NOMO-1 (cell line): ENCODE data around the gene AGA.
A peak's percentile ranks its signal among the peaks of the same experiment; 100 is the strongest.

Experiments used
- DNase-seq, 2 experiments: peaks; one replicate each; lab custom pipeline; 2025; ENCODE audit not compliant: unreplicated experiment in 2 of 2; lab: John Stamatoyannopoulos, UW

AGA gene

DNA sequence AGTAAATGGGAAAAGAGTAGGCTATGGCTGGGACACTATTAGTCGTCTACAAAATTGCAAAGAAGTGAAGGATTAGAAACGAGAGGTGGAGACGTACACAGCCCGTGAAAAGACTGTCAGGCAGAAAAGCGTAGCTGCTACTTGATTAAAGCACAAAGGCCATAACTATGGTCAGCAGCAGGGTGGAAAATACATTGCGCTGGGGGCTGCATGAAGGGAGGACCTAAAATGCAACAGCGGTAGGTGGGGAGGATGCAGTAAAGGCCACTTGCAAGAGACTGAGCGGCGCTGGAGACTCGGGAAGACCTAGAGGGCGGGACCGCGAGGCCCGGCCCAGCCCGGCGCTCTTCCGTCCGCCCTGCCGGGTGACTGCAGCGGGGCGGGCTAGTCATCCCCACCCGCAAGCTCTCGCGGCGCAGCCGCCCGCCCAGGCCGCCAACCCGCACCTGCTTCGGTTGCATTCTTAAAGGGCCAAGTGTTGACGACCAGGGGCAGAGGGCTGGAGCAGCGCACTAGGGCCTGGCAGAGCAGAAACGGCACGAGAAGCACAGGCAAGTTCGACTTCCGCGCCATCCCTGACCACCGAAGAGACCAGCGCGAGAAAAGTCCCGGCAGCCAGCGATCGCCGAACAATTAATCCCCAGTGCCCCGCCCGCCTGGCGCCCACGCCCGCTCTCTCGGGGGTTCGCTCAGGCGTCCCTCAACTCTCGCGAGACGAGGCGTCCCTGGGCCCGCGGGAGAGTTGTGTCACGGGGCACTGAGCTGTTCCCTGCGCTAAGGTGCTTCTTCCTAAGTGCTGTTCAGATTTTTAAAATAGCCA, at the start of gene AGA:
TSS of gene AGA (minus strand) at position 635 of the 820 bp plus-strand sequence. CDS start at position 573, 62 bp downstream.
- DNase-seq = peak; percentile 92 to 95

GRCh38 chr4:177492022-177492421, 49.8 kb upstream of the AGA start:
- no peak for DNase-seq

- no peak for DNase-seq
Measured at GRCh38 chr4:177490769-177491168, 48.5 kb upstream of the AGA start.

GRCh38 chr4:177489471-177490246, 47.4 kb upstream of the AGA start:
- no peak for DNase-seq

DNA sequence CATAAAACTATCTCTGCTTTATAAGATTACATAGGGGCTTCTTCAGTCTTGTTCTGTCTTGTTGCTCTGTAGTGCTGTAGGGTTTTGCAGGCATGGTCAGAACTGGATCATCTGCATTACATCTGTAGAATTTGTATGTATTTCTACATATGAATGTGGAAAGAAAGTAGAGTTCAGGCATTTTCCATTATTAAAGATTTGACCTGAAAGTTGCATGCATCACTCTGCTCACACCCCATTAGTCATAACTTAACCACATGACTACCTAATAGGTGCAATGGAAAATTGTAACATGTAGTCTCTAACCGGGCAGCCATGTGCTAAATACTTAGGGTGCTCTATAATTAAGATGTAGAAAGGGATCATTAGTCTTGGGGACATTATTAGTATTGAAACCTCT, 45.7 kb upstream of the AGA start:
- no peak for DNase-seq

DNA sequence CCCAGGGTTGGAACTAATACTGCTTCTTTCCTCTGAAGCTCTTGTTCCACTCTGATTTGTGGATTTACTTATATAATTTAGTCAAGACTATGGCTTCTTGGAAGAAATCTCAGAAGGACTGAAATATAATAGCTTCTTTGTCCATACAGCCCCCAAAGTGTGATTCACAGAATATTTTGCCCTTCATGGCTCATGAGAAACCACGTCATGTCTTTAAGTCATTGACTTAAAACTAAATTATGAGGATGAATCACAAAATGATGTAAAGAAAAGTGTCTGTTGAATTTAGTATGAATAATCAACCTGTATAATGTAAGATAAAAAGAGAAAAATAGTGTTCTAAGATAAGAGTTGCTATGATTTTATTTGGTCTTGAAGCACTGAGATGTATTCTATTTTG, 43.3 kb upstream of the AGA start:
- no peak for DNase-seq

DNA sequence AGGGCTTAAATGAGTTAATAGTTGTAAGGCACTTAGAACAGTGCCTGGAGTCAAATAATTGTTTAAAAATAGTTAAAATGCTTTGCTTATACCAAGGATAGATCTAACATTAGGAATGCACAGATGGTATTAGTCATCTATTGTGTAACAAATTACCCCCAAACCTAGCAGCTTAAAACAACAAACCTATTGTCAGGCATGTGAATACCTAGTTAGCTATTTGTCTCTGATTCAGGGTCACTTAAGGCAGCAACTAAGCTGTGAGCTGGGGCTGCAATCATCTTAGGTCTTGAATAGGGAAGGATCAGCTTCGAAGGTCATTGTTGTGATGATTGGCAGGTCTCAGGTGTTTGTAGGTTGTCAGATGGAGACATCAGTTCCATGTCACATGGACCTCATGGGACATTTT, 42.4 kb upstream of the AGA start:
- DNase-seq = no peak

DNA sequence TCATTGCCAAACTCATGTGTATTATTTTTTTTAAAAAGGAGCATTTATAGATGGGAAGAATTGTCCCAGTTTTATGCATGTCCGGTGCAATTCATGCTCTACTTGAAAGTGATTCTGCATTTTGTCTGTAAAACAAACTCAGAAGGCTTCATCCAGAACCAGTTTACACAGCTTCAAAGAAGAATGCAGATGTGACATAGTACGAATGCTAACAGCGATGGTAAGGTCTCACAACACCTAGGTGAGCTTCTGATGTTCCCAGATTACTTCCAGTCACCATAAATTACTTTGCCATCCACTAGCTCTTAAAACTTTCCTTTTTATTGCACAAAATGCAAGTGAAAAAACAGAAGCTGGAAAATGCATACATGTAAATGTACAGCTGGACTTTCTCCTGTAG, 41.5 kb upstream of the AGA start:
- DNase-seq = no peak

GRCh38 chr4:177483271-177483670, 41.0 kb upstream of the AGA start:
- peak; percentile 5 to 13 for DNase-seq

GRCh38 chr4:177482367-177482766, 40.1 kb upstream of the AGA start:
- DNase-seq = no peak

DNA sequence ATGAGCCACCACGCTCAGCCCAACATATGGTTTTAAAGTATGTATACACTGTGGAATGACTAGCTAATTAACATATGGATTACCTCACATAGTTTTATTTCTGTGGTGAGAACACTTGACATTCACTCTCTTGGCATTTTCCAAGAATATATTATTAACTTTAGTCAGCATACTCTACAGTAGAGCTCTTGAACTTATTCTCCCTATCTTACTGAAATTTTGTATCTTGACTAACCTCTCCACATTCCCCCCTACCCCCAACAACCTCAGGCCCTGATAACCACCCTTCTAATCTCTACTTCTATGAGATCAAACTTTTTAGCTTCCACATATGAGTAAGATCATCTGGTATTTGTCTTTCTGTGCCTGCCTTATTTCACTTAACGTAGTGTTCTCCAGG, 38.6 kb upstream of the AGA start:
- DNase-seq = no peak

DNA sequence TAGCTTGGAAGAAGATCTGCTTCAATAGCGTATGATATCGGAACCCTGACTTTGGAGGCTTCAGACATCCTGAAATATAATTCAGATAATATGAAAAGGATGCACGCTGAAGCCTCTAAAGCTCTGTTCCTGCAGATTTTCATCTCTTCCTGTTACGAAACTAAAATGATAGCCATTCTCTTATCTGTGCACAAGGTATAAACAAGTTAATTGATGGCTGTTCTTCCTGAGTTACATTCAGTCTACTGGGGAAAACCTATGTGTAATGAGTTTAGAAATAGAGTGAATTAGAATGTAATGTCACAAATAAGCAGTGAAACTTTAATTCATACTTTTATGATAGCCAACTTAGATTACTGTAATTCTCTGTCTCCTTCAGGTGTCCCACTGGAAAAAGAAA, 36.8 kb upstream of the AGA start:
- no peak for DNase-seq

DNA sequence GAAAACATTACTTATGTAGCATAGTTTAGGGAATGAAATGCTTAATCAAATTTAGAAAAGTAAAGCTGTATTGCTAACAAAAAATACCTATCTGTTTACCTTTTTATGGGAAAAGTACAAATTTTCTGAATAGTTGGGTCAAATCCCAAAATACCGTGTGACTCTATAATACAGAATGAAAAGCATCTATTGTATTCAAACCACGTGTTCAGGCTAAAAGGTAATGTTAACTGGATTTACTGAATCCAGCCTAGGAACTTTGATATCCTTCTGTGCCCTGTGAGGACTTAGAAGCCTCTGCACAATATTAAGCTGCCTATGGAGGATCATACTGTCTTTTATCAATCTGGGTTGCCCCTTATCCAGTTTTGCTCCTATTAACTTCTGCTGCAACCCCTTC, 36.3 kb upstream of the AGA start:
- DNase-seq = no peak

DNA sequence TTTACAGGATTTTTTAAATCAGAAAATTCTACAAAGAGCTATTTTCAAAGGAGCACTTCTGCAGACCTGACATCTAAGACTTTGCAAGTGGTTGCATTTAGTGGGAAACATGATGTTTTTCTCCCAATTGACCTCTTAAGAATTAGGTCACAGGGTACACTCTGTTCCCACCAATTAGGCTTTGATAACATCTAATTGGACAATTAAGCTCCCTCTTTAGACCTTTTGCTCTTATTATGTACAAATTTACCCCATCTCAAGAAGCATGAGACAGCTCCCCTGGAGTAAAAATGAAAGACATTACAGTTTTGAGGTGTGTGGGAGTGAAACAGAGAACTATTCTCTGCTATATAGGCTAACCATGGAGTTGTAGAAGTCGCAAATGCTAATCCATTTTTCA, 31.8 kb upstream of the AGA start:
- DNase-seq = no peak

DNA sequence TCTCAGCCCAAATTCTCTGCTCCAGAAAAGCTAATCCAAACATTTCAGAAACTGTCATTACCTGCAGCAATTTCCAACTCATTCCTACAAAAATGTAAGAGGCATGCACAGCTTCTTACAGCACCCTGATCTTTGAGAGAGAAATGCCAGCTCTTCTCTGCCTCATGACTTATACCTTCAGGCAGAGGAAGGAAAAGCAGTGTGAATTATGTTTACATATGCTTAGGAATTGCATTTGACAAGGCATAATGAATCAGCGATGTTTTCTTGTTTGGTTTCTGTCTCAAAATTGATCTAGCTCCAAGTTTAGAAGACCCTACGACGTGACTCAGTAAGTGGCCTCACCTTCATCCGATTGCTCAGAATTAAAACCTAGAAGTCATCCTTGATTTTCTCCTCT, 21.8 kb upstream of the AGA start:
- no peak for DNase-seq

GRCh38 chr4:177461606-177462005, 19.4 kb upstream of the AGA start:
- no peak for DNase-seq

GRCh38 chr4:177460460-177460859, 18.2 kb upstream of the AGA start:
- DNase-seq = no peak

GRCh38 chr4:177455561-177455970, 13.3 kb upstream of the AGA start:
- DNase-seq = no peak

GRCh38 chr4:177453116-177453515, 10.9 kb upstream of the AGA start:
- DNase-seq = no peak

GRCh38 chr4:177451108-177451500, 8.9 kb upstream of the AGA start:
- DNase-seq = peak in 1 of 2 experiments; percentile 37

GRCh38 chr4:177450426-177451107, 8.3 kb upstream of the AGA start:
- peak; percentile 45 to 47 for DNase-seq
